HepG2 (cell line): ENCODE results near the gene SPI1. TPM values are rescaled to one million over a fixed set of nuclear protein-coding genes. Genes with fewer than 3 reads are reported as not detected.

Experiments used
- AKNA ChIP-seq: sonication (generic); formaldehyde crosslinking; IDR thresholded peaks from 2 replicates; pipeline ENCODE4 v1.4.0; 2020; ENCODE audit warnings: missing genetic modification reagents, borderline replicate concordance
- HOXA9 ChIP-seq: sonication (generic); formaldehyde crosslinking; IDR thresholded peaks from 2 replicates; pipeline ENCODE4 v1.8.1; 2022; ENCODE audit warnings: missing genetic modification reagents, mild to moderate bottlenecking, moderate library complexity, borderline replicate concordance
- MNT ChIP-seq: fragments of 450-650 bp; IDR thresholded peaks from 2 replicates; pipeline ENCODE4 v1.6.1; 2016
- PAX8 ChIP-seq: sonication (generic); formaldehyde crosslinking; IDR thresholded peaks from 2 replicates; pipeline ENCODE4 v1.8.0; 2022; ENCODE audit warnings: mild to moderate bottlenecking, missing genetic modification reagents, borderline replicate concordance
- SOX13 ChIP-seq, 3 experiments: fragments of 450-650 bp in 1 of 3; sonication (generic) in 1 of 3; formaldehyde crosslinking in 1 of 3; IDR thresholded peaks in 2 of 3; conservative IDR thresholded peaks in 1 of 3; 2 replicates each; pipeline versions ENCODE4 v1.5.0 to v1.6.1; 2016 to 2020; ENCODE audit warnings: antibody characterized with exemption in 1 of 3, mild to moderate bottlenecking in 1 of 3, missing compliant biosample characterization in 1 of 3, missing genetic modification reagents in 1 of 3, moderate library complexity in 1 of 3
- SRY ChIP-seq: sonication (generic); formaldehyde crosslinking; IDR thresholded peaks from 2 replicates; pipeline ENCODE4 v1.8.0; 2022; ENCODE audit warnings: mild to moderate bottlenecking, missing genetic modification reagents
- ZBTB1 ChIP-seq: sonication (generic); formaldehyde crosslinking; IDR thresholded peaks from 2 replicates; pipeline ENCODE4 v1.4.0; 2020; ENCODE audit warnings: missing genetic modification reagents, borderline replicate concordance
- ZHX2 ChIP-seq, 2 experiments: sonication (generic) in 1 of 2; formaldehyde crosslinking in 1 of 2; IDR thresholded peaks; 2 replicates each; pipeline versions ENCODE4 v1.6.1 to v1.9.0; 2014 to 2022; ENCODE audit warnings: antibody characterized with exemption in 1 of 2, borderline replicate concordance in 1 of 2, inconsistent platforms in 1 of 2, low read depth in 1 of 2, missing genetic modification reagents in 1 of 2
- ZKSCAN1 ChIP-seq: fragments of 150-350 bp; IDR thresholded peaks from 2 replicates; pipeline ENCODE4 v1.6.1; 2014; ENCODE audit warnings: low read length
- ZNF543 ChIP-seq: sonication (generic); formaldehyde crosslinking; IDR thresholded peaks from 2 replicates; pipeline ENCODE4 v1.4.0; 2020; ENCODE audit warnings: mild to moderate bottlenecking, missing genetic modification reagents
- polyA plus RNA-seq, 8 experiments: library from polyadenylated mRNA; depleted of rRNA in 3 of 8; stranded (reverse) in 7 of 8; unstranded in 1 of 8; fragments of >200 nt; fragmentation: Illumina TruSeq in 4 of 8; extraction: Trizol in 4 of 8; gene quantifications; 2 replicates each; pipeline versions ENCODE4 v1.2.1 to v1.2.3, GENCODE V29; 2011 to 2016; ENCODE audit warnings: low read depth in 4 of 8, missing spikeins in 1 of 8, mixed read lengths in 1 of 8; ENCODE audit not compliant: insufficient read depth in 1 of 8
- total RNA-seq, 5 experiments: library from RNA; depleted of rRNA; stranded (reverse); fragments of >200 nt; fragmentation: Illumina TruSeq; extraction: Trizol; gene quantifications; 2 replicates each; pipeline ENCODE4 v1.2.3, GENCODE V29; 2016; ENCODE audit warnings: low read depth in 1 of 5
- TF ChIP-seq, protein P1 (sequence below): sonication (generic); formaldehyde crosslinking; IDR thresholded peaks from 2 replicates; pipeline ENCODE4 v1.9.0; 2021; ENCODE audit warnings: missing genetic modification reagents, mild to moderate bottlenecking, borderline replicate concordance

The SPI1 gene
- total and polyA plus RNA-seq, 2 of the 13 experiments (the other 11 are each of a cell fraction or from before 2014, with no cell fraction given), result not detected

- TF ChIP-seq, protein P1, sequence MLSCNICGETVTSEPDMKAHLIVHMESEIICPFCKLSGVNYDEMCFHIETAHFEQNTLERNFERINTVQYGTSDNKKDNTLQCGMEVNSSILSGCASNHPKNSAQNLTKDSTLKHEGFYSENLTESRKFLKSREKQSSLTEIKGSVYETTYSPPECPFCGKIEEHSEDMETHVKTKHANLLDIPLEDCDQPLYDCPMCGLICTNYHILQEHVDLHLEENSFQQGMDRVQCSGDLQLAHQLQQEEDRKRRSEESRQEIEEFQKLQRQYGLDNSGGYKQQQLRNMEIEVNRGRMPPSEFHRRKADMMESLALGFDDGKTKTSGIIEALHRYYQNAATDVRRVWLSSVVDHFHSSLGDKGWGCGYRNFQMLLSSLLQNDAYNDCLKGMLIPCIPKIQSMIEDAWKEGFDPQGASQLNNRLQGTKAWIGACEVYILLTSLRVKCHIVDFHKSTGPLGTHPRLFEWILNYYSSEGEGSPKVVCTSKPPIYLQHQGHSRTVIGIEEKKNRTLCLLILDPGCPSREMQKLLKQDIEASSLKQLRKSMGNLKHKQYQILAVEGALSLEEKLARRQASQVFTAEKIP (CRISPR knock-in tag), result no peak
- TF ChIP-seq SOX13 (IDR thresholded peaks at IDR 0.05) (no peak), SOX13 (CRISPR knock-in tag; conservative IDR thresholded peaks at IDR 0.05 in 1 of 2, IDR thresholded peaks at IDR 0.05 in 1 of 2) (no peak), PAX8 (CRISPR knock-in tag) (no peak), AKNA (CRISPR knock-in tag) (no peak), ZNF543 (peak; percentile 83), ZKSCAN1 (no peak), ZHX2 (IDR thresholded peaks at IDR 0.05; ENCODE audit: low read depth) (no peak), ZHX2 (CRISPR knock-in tag; IDR thresholded peaks at IDR 0.05; ENCODE audit: borderline replicate concordance) (no peak), MNT (no peak), HOXA9 (CRISPR knock-in tag) (no peak), ZBTB1 (CRISPR knock-in tag) (no peak), SRY (CRISPR knock-in tag) (no peak)
These were observed 9.8 kb upstream of the SPI1 start (continued) for GRCh38 chr11:47387944-47388696.
